Measurements from ENCODE around the gene EPN2.

Gene EPN2

GRCh38 chr17:19331134-19331533 lies 94.0 kb downstream of the EPN2 start:
- peak; percentile 69 for DNase-seq (ENCODE audit: low read depth in 2 of 2)

GRCh38 chr17:19331543-19332245 lies 94.5 kb downstream of the EPN2 start:
- no peak for DNase-seq (ENCODE audit: low read depth in 2 of 2)

- no peak for DNase-seq (ENCODE audit: low read depth in 2 of 2)
These were observed 95.4 kb downstream of the EPN2 start for GRCh38 chr17:19332371-19333131.

- DNase-seq (ENCODE audit: low read depth in 2 of 2): no peak
These were observed 95.9 kb downstream of the EPN2 start for GRCh38 chr17:19333132-19333440.

DNA sequence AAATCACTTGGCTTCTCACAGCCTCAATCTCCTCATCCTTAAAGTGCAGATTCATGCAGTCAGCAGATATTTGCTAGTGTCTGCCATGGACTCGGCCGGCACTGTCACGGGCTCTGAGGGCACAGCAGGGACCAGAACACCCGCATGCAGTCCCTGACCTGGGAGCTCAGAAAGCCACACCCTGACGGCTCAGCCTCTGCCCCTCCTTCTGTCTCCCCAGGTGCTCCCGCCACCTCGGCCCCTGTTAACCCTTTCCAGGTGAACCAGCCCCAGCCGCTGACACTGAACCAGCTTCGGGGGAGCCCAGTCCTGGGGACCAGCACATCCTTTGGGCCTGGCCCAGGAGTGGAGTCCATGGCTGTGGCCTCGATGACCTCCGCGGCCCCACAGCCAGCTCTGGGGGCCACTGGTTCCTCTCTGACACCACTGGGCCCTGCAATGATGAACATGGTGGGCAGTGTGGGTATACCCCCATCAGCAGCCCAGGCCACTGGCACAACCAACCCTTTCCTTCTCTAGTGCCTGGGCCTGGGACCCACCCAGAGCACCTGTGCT lies 96.6 kb downstream of the EPN2 start:
- DNase-seq (ENCODE audit: low read depth in 2 of 2): no peak

DNA sequence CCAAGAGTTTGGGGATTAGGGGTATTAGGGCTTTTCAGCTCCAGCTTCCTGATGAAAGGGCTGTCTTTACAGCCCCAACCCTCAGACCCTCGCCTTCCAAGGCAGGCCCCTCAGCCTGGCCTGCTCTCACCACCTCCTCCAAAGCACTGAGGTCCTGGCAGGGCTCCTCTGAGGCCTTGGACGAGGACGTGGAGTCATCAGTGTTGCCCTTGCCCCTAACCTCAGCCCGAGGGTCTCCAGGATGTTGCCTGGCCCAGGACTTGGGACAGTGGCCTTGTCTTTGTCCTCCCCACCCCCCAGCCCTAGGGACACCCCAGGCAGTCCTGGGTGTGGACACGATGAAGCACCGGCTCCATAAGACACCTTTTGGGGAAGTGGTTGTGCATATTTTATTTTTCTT lies 97.2 kb downstream of the EPN2 start:
- DNase-seq (ENCODE audit: low read depth in 2 of 2): no peak

GRCh38 chr17:19335951-19336631 lies 98.9 kb downstream of the EPN2 start:
- no peak for DNase-seq (ENCODE audit: low read depth in 2 of 2)

GRCh38 chr17:19336938-19337711 lies 100.0 kb downstream of the EPN2 start:
- no peak for DNase-seq (ENCODE audit: low read depth in 2 of 2)

- DNase-seq (ENCODE audit: low read depth in 2 of 2): no peak
These were observed 100.5 kb downstream of the EPN2 start for GRCh38 chr17:19337712-19338023.

GRCh38 chr17:19338031-19338990 lies 101.1 kb downstream of the EPN2 start:
- DNase-seq (ENCODE audit: low read depth in 2 of 2): no peak

- no peak for DNase-seq (ENCODE audit: low read depth in 2 of 2)
These were observed 102.2 kb downstream of the EPN2 start for GRCh38 chr17:19339341-19339815.

GRCh38 chr17:19341211-19341631 lies 104.1 kb downstream of the EPN2 start:
- no peak for DNase-seq (ENCODE audit: low read depth in 2 of 2)

GRCh38 chr17:19341641-19342610 lies 104.8 kb downstream of the EPN2 start:
- peak in 1 of 2 experiments; percentile 16 for DNase-seq (ENCODE audit: low read depth in 2 of 2)

DNA sequence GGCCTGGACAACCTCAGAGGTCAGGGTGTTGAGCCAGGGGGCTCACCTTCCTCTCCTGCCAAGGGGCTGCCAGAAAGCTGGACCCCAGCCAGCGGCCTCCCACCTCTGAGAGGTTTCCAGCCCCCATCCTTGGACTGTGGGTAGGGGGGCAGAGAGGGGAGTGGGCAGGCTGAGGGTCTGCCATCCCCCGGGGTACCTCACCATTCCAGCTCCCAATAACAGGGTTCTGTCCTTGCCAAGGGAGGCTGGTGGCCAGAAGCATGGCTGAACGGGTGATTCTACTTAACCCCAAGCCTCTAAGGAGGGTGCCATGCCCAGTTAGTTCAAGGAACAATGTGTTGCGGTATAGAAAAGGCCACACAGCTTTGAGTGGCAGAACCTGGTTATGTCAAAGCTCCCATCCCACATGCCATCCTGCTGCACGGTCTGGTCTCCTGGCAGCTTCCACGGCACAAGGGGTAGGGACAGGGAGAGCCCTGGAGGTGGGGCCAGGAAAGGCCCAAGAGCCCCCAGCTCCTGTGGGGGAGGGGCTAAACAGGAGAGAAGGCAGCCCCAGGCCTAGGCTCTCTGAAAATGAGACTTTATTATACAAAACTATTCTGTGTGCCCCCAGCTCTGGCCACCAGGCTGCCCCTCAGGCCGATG lies 105.6 kb downstream of the EPN2 start:
- DNase-seq (ENCODE audit: low read depth in 2 of 2): no peak

DNA sequence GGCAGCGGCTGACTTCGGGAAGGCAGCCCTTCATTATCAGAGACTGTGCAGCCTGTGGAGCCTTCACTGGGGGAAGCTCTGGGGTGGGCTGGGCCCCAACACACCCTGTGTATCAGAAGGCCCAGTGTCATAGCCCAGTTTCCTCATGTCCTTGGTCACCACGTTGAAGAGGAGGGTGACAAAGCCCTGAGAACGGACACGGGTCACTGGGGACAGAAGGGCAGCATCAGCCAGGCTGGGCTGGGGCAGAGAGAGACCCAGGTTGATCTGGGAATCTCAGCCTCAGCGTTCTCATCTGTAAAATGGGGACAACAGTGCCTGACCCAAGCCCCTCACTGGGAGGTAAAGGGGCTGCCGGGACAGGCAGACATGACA lies 106.1 kb downstream of the EPN2 start:
- no peak for DNase-seq (ENCODE audit: low read depth in 2 of 2)

DNA sequence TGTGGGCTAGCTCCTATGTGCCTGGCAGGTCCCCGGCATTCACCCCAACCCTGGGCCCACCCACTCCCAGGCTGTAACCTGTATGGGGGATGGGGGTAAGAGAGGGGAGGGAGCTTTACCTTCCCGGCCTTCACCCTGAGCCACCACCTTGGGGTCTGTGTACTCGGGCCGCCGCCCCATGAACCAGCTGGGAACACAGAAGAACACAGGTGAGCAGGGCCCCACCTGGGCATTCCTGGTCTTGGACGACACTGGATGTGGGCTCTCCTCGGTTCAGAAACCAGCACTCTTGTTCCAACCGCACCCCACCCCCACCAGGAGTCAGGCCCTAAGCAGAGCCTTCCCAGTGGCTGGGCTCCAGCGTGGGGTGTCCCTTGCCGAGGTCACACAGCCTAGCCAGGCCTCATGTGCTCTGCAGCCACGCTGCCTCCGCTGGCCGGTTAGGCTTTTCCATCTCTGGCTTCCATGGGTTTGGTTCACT lies 106.5 kb downstream of the EPN2 start:
- DNase-seq (ENCODE audit: low read depth in 2 of 2): no peak

- no peak for DNase-seq (ENCODE audit: low read depth in 2 of 2)
These were observed 107.3 kb downstream of the EPN2 start for GRCh38 chr17:19344311-19345066.

DNA sequence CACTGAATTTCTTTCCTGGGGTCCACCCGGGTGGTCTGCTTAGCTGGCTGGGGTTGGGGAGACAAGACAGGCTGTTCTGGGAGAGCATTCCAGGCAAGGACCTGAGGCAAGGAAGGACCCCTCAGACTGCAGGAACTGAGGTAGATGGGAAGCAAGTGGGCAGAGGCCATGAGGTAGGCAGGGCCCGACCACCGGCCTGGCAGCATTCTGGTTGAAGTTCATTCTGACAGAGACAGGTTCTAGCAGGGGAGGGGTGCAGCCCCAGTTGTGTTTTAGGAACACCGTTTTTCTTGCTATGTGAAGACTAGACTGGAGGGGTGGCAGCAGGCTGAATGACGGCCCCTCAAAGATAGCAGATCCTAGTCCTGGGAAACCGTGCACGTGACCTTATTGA lies 107.9 kb downstream of the EPN2 start:
- DNase-seq (ENCODE audit: low read depth in 2 of 2): no peak

Measured in fibroblast of skin of left quadriceps (primary cell).